Retinal pigment epithelial cell (primary cell): ENCODE measurements around the gene ZNF512.
"Not testable (repeated sequence)": the region's sequence is repeated elsewhere in the genome, so short reads cannot be mapped to it uniquely, and the experiment has no call there.

ENCODE experiments used
- DNase-seq: peaks from one replicate; pipeline ENCODE4 v3.0.0-alpha.2; 2010; ENCODE audit warnings: low read depth
- H3K4me3 ChIP-seq: 2 replicates; pipeline ENCODE4 v1.5.1; 2011; ENCODE audit warnings: mild to moderate bottlenecking, low read length, control low read depth, moderate library complexity
- CTCF ChIP-seq: conservative IDR thresholded peaks from 2 replicates; pipeline ENCODE4 v1.5.1; 2011; ENCODE audit warnings: low read depth, low read length, control low read depth, inconsistent platforms

ZNF512 gene

GRCh38 chr2:27584597-27584996 lies 1.8 kb downstream of the ZNF512 start:
- no peak for DNase-seq
- TF ChIP-seq CTCF: no peak
- H3K4me3 ChIP-seq: no peak overlapping the region

- TF ChIP-seq CTCF: no peak
- no peak for DNase-seq
- H3K4me3 ChIP-seq: no peak overlapping the region
These were observed 4.2 kb downstream of the ZNF512 start for GRCh38 chr2:27587025-27587424.

GRCh38 chr2:27588308-27588707 lies 5.5 kb downstream of the ZNF512 start:
- DNase-seq: no peak
- no peak overlapping the region for H3K4me3 ChIP-seq
- no peak for TF ChIP-seq CTCF

- DNase-seq: no peak
- H3K4me3 ChIP-seq: no peak overlapping the region
- TF ChIP-seq CTCF: no peak
These were observed 8.9 kb downstream of the ZNF512 start for GRCh38 chr2:27591745-27592144.

- DNase-seq: no peak
- TF ChIP-seq CTCF: no peak
- H3K4me3 ChIP-seq: no peak overlapping the region
These were observed 10.4 kb downstream of the ZNF512 start for GRCh38 chr2:27593240-27593639.

GRCh38 chr2:27594020-27594703 lies 11.3 kb downstream of the ZNF512 start:
- not testable (repeated sequence) for DNase-seq, H3K4me3 ChIP-seq

GRCh38 chr2:27595412-27595811 lies 12.6 kb downstream of the ZNF512 start:
- not testable (repeated sequence) for DNase-seq, H3K4me3 ChIP-seq

- DNase-seq: no peak
- TF ChIP-seq CTCF: no peak
- H3K4me3 ChIP-seq: no peak overlapping the region
These were observed 13.8 kb downstream of the ZNF512 start for GRCh38 chr2:27596627-27597026.
